ENCODE data around the gene C7orf33.
"Not testable (repeated sequence)": the region's sequence is repeated elsewhere in the genome, so short reads cannot be mapped to it uniquely, and the experiment has no call there.

The C7orf33 gene

DNA sequence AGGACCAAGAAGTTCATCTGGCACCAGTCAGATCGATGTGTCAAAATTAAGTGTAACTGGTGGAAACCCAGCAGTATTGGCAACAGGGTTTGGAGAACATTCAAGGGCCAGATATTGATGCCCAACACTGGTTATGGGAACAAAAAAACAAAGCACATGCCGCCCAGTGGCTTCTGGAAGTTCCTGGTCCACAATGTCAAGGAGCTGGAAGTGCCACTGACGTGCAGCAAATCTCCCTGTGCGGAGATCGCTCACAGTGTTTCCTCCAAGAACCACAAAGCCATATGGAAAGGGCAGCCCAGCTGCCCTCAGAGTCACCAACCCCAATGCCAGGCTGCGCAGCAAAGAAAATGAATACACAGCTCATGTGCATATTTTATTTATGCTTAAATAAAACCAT, 10.1 kb upstream of the C7orf33 start:
- DNase-seq (ENCODE audit: low spot score) = no peak

DNA sequence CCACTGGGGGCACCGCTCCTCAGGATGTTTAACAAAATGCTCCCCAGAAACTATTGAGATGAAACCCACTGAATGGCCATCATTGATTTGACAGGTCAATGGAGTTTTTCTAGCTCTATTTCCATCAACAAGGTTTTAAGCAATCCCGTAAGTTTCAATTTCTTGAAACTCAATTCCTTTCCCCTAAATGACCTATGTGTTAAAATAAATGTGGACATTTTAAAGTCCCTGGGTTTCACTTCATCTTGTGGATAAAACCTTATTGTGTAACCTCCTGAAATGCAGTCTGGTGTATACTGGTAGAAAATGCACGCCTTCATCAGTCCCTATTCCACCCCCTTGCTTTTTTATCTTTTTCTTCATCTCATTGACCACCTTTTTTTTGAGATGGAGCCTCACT, 8.9 kb upstream of the C7orf33 start:
- DNase-seq (ENCODE audit: low spot score) = no peak

DNA sequence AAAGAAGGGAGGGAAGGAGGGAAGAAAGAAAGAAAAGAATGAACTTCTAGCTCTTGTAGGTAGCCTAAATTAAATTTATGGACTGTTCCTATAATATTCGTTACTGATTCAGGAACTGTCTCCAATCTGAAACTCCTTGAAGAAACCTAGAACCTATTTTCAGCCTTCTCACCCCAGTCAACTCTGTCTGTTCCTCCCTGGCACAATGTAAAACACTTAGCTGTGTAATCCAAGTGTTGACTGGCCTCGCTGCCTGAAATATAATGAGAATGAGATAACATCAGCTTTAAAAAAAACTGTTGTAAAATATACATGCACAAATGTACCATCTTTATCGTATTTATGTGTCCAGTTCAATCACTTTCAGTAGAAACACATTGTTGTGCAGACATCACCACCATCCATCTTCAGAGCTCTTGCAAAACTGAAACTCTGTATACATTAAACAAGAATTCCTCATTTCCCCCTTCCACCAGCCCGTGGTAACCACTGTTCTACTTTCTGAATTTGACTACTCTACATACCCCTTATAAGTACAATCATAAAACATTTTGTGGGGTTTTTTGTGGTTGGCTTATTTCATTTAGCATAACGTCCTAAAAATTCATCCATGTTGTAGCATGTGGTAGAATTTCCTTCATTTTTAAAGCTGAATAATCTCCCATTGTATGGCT, 6.3 kb upstream of the C7orf33 start:
- no peak for DNase-seq (ENCODE audit: low spot score)

- DNase-seq (ENCODE audit: low spot score) = no peak
Measured at GRCh38 chr7:148585399-148585798, 5.2 kb upstream of the C7orf33 start.

DNA sequence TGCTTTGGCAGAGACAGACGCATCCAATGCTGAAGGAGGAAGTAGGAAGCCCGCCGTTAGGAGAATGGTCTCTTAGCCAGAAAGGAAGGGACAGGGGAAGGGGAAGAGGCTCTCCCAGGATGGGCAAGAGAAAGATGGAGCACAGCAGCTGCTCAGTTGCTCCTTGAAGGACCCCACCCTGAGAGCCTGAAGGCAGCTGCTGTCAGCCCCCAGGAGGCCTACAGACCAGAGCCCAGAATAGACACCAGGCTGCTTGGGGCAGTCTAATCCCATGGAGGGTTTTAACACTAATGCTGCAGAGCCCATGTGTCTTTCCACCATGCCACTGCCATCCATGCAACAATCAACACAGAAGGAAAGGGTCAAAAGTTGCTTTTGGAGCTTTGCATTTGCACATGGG, 3.5 kb upstream of the C7orf33 start:
- DNase-seq (ENCODE audit: low spot score) = no peak

DNA sequence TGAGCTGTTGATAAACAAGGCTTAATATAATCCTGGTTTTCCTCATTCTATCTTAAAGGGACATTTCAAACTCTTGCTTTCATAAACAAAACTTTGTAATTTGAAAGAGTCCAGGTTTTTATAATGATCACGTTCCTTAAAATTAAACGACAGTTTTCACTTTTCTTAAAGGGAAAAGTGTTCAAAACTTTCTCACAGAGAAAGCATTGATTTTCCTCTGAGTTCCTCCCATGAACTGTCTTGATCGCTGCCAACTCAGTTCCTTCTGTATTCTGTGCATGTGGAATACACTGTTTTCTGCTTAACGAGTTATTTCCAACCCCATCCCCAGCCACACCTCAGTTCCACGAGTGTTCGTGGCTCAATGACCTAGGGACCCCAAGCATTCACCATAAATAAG, 2.4 kb upstream of the C7orf33 start:
- DNase-seq (ENCODE audit: low spot score) = no peak

DNA sequence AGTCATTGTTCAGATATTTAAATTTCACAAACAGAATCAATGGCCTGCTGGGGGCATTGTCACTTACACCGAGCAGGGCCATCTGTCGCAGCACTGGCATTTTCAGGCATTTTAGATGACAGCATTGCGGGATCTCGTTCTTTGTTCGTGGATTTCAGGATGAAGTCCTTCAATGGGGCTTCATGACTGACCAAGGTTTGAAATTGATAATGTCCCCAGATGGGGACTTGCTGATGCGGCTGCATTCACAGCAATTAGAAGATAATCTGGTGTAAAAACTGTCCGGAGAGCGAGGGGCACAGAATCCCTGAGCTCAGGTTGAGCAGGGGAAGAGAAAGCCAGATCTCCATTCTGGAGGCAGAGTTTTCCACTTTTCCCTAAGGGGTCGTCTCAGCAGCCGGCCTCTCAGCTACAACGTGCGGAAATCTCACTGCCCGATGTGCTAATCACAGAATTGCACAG, 1.9 kb upstream of the C7orf33 start:
- DNase-seq (ENCODE audit: low spot score) = no peak

DNA sequence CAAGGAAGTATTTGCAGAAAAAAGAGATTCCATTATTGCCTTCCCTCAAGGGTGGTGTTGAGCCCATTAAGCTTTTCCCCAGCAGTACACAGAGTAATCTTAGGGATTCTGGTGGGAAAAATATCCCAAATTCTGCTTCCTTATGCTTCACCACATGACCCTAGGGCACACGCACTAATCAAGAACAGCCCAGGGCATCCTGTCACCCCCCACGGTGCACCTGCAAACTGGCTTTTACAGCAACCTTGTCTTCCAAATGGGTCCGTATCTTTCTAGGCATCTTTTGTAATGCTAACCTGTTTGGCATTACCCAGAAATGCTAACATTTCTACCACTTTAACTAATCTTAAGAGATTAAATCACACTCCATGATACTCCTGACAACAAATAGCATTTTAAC, 926 bp upstream of the C7orf33 start:
- peak; percentile 35 for DNase-seq (ENCODE audit: low spot score)

GRCh38 chr7:148596354-148596753, 5.8 kb downstream of the C7orf33 start:
- DNase-seq (ENCODE audit: low spot score) = not testable (repeated sequence)

DNA sequence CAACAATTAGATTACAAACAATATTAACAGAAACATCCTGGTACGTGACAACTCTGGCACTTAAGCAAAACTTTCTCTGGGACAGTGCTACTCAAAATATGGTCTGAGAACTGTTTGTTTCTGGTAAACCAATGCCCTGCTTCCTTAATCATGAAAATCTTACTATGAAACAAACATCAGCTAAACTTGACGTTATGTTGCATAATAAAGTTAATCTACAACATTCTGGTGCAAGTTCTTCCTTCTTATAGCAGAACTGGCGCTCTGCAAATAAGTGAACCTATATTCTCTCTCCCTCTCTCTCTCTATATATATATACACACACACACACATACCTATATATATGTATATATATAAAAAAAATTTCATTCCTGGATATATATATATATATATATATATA, 7.8 kb downstream of the C7orf33 start:
- DNase-seq (ENCODE audit: low spot score) = no peak

DNA sequence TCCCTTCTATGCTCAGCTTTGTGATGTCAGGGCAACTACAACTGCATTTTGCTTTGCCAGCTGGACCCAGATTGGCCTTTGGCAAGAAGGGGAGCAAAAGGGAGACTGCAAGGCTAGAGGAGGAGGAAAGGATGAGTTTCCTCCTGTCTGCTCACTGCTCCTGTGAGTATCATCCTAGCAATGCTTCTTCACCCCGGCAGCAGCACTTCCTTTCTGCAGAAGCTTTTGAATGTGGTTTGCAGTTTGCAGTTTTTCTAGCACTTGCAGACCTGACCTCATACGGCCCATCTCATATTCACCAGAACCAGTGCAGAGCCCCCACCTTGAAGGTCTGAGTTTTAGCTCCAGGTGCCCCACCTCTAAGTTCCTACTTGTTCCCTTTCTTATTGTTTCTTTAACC, 14.8 kb downstream of the C7orf33 start:
- DNase-seq (ENCODE audit: low spot score) = no peak

GRCh38 chr7:148607151-148607661, 16.6 kb downstream of the C7orf33 start:
- peak; percentile 70 for DNase-seq (ENCODE audit: low spot score)

- DNase-seq (ENCODE audit: low spot score) = no peak
Measured at GRCh38 chr7:148609045-148609725, 18.6 kb downstream of the C7orf33 start.

DNA sequence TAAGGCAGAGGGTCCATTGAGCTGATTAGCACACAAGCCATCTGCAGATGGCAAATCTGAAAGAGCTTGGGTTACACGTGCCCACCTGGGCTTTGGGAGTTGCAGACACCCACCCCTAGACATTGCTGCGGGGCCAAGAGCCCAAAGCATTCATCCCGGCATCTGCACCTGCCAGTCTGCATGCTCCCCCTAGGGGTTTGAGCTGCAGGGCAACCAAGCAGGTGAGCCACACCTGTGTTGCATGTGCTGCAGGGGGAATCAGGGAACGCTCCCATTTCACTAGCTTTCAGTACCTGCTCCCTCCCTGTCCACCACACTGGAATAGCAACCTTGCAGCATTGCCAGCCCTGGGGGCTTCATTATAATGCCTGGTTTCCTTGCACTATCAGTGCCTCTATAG, 21.1 kb downstream of the C7orf33 start:
- peak; percentile 44 for DNase-seq (ENCODE audit: low spot score)

DNA sequence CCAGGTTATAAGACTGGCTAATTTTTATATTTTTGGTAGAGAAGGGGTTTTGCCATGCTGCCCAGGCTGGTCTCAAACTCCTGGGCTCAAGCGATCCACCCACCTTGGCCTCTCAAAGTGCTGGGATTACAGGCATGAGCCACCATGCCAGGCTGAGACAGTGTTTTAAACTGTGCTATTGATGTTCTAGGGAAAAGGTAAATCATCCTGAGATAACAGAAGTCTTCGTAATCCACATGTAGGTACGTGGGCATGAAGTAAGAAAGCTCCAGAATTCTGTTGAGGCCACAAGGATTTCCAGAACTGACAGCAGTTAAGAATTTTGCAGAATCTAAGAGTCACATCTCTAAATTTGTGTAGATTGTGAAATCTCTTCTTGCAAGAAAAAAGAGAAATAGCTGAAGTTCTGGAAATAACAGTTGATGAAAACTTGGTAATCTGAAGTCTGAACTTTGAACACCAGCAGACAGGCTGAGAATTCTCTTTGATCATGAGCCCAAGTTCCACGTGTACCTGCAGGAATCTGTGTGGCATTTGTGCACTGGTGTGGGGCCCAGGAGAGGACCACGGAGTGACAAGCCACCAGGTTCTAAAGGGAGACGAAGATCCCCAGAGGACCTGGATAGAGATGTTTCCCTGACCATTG, 24.6 kb downstream of the C7orf33 start:
- no peak for DNase-seq (ENCODE audit: low spot score)

GRCh38 chr7:148620749-148621359, 30.3 kb downstream of the C7orf33 start:
- no peak for DNase-seq (ENCODE audit: low spot score)

- DNase-seq (ENCODE audit: low spot score) = no peak
Measured at GRCh38 chr7:148621563-148621962, 31.0 kb downstream of the C7orf33 start.

DNA sequence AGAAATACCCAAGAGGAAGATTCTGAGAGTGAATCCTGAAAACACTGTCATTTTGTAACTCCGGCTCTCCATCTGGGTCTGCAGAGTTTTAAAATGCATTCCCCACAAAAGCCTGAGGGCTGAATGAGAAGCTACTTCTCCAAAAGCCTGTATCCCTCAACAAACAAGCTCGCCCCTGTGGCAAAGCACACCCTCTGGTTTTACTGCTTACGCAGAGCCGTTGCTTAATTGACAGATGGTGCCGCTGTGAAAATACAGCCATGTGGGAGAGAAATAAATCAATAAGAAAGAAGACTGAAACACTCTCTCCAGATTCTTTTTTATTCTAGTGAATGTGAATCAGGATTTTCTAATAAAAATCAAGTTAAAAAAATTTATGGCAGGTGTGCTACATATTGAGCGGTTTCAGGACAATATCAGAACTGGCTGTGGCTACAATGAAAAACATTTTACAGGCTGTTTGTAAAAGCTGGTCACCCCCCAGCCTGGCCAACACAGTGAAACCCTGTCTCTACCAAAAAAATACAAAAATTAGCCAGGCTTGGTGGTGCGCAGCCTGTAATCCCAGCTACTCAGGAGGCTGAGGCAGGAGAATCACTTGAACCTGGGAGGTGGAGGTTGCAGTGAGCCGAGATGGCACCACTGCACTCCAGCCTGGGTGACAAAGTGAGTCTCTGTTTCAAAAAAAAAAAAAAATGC, 32.5 kb downstream of the C7orf33 start:
- DNase-seq (ENCODE audit: low spot score) = no peak

DNA sequence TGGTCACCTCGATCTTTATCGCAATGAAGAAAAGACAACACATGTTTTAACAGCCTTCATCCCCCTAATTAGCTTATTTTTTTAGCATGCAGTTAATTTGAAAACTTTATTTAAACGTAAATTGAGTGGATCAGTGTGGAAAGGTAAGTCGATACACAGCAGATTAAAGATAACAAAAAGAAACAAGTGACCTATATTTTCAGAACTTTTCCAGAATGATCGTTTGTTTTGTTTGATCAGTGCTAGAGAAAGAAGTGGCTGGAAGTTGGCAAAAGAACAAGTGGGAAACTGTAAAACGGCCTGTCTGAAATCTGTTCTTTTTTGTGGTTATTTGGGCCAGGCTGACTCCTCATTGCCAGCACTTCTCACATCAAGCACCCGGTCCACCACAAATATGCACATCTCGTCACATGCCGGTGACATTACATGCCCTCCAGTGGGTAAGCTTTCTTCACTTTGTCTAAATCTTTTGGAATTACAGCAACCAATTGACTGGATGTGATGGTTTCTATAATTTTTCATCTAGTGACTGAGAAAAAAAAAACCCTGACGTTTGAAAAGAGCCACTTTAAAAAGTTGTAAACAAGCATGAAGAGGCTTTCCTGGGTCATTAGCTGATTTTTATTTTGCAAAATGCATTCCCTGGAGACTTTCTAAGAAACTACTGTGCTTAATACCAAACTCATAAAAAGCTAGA, 33.2 kb downstream of the C7orf33 start:
- no peak for DNase-seq (ENCODE audit: low spot score)

DNA sequence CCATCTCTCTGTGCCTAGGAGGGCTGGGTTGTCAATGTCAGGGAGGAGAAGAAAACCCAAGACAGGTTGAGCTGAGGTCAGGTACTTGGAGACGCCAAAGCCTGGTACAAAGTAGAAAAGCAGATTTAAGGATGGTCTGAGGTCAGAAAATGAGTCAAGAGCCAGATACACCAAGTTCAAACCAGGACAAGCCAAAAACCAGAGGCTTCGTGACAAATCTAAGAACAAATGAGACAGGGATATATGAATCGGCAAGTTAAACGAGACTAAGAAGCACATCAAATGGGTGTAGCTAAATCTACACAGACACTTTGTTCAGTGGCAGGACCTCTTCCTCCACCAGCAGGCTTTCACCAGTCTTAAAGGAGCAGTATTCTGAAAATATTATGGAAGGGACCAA, 34.2 kb downstream of the C7orf33 start:
- DNase-seq (ENCODE audit: low spot score) = no peak

GRCh38 chr7:148625342-148625741, 34.8 kb downstream of the C7orf33 start:
- DNase-seq (ENCODE audit: low spot score) = no peak
